NCI-H187 treated with DMSO at 0.1 percent for 48 hours (cell line): ENCODE results near the gene SAMD4B.
"Not testable (repeated sequence)": the region's sequence is repeated elsewhere in the genome, so short reads cannot be mapped to it uniquely, and the experiment has no call there.

Experiments used
- DNase-seq: peaks from one replicate; lab custom pipeline; 2025; lab: John Stamatoyannopoulos, UW

SAMD4B gene

DNA sequence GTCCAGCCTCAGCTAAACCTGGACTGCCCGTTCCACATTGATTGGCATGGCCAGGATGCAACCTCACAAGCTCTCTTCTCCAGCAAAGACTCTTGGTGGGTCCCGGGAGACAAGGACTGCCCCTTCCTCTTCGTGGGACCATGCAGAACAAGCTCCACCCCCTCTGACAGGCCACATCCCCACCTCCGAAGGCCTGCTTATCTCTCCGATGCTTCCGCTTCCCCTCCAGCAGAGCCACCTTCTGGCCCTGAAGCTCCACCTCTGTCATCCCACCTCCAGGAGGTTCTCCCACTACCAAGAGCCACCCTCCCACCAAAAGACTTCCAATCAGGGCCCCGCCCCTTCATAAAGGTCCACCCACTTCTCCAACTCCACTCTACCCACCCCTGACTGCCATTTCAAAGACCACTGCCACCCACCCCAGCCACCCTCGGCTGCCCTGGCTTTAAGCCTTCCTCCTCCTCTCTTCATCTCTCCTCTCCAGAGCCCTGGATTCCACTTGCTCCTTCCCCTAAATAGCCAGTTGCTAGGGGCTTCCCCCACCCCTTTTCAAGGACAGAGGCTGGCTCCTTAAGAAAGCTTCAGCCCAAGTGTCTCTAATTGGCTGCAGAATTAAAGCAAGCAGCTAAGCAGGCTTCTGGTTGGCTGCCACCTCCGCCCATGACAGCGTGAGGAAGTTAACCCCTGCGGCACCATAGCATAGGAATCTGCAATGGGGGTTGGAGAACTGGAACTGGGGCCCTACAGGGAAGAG lies 31.5 kb upstream of the SAMD4B start:
- DNase-seq = no peak

DNA sequence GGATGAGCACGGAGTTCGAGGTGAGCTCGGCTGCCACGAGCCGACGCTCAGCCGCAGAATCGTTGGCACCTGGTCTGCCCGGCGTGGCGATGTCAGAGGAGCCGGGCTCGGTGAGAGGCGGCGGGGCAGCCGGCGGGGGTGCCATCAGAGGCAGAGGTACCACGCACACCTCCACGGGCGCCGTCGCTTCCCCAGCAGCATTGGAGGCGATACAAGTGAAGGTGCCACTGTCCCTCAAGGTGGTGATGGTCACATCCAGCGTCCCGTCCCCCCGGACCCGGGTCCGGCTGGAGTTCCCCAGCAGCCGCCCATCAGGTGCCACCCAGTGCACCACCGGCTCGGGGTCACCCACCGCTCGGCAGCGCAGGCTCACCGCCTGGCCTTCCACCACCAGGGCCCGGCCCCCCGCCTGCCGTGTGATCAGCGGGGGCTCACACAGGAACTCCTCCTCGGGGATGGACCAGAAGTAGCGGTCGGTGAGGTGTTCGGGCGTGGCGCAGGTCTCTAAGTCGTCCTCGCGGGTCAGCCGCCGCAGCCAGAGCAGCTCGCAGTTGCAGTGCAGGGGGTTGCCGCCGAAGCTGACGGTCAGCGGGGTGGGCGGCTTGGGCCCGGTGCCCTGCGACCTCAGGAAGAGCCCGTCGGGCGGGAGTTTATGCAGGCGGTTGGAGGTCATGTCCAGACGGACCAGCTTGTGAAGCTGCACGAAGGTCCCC lies 28.0 kb upstream of the SAMD4B start:
- DNase-seq = no peak

DNA sequence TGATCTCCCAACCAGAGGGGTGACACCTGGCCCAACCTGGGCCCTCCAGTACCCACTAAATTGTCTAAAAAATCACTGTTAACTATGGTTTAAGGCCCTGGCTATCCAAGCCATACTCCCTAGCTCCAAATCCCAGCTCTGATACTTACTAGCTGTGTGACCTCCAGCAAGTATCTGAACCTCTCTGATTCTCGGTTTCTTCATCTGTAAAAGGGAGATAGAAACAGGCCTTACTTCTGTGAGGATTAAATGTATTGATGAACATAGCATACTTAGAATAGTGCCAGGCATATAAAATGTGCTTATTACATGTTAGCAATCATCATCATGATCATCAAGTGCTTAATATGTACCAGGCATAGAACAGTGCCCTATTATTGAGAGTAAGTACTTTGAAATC lies 26.3 kb upstream of the SAMD4B start:
- DNase-seq = no peak

GRCh38 chr19:39316627-39317321 lies 25.4 kb upstream of the SAMD4B start:
- no peak for DNase-seq

DNA sequence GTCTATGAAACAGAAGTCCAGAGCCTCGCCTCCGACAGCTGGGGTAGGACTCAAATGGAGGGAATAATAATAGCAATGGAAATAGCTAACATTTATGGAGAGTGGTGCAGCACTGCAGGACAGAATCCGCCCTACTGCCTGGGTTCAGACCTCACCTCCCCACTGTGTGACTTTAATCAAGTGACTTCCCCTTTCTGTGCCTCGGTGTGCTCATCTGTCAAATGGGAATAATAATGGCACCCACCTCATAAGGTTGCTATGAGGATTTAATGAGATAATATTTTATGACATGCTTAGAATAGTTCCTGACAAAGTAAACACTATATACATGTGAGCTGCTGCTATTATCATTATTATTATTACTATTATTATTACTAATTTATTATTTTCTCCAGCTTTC lies 24.7 kb upstream of the SAMD4B start:
- no peak for DNase-seq

DNA sequence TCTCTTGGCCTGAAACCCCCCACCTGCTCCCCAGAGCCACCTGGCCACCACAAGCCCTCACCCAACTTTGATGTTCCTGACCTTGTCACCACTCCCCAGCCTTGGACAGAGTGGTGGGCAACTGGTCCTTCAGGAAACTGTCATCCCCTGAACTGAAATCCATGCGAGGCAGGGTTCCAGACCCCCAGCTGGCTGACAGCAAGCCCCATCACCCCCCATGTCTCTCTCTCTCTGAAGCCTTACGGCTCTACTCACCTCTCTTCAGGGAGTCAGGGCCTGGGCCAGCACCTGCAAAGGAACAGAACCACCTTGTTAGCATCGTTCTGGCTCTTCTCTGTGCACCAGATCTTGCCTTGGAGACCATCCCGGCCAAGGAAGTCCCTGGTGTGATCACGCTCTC lies 24.1 kb upstream of the SAMD4B start:
- no peak for DNase-seq

GRCh38 chr19:39318690-39319089 lies 23.5 kb upstream of the SAMD4B start:
- no peak for DNase-seq

DNA sequence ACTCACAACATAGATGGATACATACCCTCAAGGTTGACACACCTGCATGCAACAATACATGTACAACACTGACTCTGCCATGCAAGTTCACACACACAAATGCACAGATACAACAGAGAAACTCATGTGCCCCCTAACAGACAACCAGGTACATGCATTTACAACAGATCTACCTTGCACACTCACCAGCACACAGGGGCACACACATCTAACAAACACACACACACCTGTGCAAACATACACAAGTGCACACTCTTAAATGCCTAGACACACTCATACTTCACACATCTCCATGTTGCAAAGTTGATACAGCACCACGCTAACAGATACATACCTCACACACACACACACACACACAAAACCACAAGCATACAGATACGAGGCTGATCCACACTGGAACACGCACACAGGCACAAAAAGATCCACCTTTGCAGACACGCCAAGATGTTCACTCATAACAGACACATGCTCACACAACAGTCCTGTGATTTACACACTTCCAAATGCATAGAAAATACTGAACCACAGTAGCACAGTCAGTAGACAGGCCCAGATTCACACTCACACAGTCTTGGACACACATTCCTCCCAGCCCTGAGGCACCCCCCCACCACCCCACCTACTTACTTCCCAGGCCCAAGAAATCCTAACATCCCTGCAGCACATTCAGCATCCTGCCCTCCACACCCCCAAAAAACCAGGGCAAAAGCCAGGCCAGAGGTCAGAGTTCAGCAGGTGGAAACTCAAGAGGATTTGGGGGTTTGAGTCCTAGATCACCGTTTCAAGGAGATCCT lies 22.9 kb upstream of the SAMD4B start:
- DNase-seq = no peak

- no peak for DNase-seq
These were observed 22.4 kb upstream of the SAMD4B start for GRCh38 chr19:39319892-39320248.

GRCh38 chr19:39321117-39321831 lies 20.9 kb upstream of the SAMD4B start:
- no peak for DNase-seq

GRCh38 chr19:39321832-39322176 lies 20.4 kb upstream of the SAMD4B start:
- DNase-seq = no peak

GRCh38 chr19:39324242-39324842 lies 17.9 kb upstream of the SAMD4B start:
- no peak for DNase-seq

DNA sequence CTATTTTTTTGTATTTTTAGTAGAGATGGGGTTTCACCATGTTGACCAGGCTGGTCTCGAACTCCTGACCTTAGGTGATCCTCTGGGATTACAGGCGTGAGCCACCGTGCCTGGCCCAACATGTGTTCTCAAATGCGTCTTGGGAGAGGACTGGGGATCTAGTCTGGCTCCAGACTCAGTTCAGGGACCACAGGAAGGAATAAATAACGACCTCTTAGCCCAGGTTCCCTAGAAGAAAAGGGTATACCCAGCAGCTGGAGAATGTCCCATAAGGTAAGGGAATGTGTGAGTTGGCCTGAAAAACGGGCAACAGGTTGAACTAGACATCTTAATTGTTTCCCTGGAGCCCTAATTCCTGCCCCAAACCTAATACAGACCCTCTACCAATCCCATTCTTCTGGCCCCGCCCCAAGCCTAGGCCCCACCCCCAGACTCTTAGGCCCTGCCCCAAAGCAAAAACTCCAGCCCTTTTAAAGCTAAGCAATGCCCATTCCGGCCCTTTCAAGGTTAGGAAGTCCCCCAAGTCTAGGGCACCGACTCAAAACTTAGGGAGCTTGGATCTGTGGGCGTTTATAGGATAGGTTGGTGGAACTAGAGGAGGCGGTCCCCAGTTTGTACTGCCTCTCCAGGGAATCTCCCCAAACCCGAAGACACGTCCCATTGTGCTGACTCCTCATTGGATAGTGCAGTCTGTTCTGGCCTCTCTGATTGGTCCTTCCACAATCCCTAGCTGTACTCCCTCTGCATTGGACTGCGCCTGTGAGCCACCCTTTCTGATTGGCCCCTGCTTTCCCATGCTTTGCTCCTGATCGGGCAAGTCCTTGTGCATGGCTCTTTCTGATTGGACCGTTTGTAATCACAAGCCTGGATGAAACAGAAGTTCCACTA lies 16.2 kb upstream of the SAMD4B start:
- DNase-seq = no peak

DNA sequence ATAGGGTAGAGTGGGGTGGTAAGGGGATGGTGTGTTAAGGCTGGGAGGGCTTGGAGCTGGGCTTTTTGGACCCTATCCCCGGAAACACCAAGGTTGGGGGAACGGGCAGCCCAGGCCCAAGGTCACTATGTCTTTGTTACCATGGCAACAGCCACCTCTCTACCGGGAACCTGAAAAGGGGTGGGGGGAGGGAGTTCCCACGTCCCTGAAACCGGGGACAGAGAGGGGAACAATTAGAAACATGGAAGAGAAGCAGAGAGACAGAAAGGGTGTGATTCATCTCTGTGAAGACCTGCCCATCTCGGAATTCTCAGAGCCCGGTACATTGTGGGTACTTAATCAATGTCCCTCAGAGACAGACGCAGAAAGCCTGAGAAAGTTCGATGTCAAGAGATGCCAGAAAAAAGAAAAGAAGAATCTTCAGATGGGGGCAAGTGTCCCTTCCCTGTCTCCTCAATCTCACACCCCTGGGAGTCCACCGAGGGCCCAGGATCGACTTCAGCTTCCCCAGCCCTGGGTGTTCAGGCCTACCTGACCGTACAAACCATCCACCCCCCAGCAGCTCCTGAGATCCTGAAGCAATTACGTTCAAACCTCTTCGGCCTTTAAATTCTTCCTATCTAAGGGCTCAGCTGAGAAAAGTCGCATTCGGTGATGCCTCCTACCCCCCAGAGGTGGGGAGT lies 14.7 kb upstream of the SAMD4B start:
- DNase-seq = no peak

DNA sequence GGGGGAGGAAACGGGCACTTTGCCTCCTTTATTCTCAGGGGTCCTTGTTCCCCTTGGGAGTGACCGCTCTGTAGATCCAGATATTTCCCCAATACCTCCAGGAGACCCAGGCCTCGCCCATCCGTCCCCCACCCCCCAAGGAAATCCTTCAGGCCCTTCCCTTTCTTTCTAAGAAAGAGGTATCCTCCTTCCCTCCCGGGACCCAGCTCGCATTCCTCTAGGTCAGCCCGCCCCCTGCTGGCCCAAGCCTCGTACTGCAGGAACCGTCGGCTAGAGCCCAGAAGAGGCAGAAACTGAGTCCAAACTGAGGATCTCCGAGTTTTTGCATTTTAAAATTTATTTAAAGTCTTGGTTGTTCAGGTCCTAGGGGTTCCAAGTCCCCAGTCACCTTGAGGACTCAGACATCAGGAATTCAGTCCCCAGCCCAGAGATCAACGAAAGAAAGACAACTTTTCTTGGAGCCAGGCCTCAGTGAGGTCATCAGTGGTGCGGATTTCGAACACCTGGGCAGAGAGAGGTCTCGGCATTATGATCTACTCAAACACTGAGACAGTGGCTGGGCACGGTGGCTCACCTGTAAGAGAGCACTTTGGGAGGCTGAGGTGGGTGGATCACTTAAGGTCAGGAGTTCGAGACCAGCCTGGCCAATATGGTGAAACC lies 14.0 kb upstream of the SAMD4B start:
- DNase-seq = no peak

DNA sequence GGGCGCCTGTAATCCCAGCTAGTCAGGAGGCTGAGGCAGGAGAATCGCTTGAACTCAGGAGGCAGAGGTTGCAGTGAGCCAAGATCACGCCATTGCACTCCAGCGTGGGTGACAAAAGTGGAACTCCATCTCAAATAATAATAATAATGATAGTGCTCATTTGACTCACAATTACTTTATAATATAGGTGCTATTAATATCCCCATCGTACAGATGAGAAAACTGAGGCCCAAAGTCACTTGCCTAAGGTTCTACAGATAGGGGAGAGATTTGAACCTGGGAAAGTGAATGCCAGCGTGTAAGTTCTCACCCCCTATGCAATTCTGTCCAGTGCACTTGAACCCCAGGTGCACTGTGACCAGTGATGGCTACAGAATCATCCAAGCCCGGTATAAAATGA lies 12.3 kb upstream of the SAMD4B start:
- no peak for DNase-seq

GRCh38 chr19:39332293-39332692 lies 9.9 kb upstream of the SAMD4B start:
- DNase-seq = no peak

DNA sequence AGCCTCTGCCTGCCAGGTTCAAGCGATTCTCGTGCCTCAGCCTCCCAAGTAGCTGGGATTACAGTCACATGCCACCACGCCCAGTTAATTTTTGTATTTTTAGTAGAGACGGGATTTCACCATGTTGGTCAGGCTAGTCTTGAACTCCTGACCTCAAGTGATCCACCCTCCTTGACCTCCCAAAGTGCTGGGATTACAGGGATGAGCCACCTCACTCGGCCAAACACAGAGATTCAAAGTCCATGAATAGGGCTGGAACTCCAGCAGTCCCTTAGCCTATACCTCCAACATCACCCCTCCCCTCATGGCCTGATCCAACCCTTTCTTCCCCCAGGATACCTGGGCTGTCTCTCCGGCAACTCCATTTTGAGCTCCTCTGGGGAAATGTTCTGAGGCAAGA lies 9.5 kb upstream of the SAMD4B start:
- not testable (repeated sequence) for DNase-seq

DNA sequence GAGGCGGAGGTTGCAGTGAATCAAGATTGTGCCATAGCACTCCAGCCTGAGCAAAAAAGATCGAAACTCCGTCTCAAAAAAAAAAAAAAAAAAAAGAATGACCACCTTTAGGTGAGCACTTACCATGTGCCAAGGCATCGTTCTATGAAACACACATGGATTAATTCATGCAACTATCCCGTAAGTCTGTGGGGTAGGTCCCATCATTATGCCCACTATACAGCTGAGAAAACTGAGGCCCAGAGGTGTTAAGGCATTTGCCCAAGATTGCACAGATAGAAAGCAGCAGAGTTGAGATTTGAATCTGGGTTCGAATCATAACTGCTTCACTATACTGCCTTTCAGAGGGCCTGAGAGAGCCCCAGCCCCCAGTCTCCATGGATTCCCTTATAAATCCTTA lies 8.7 kb upstream of the SAMD4B start:
- DNase-seq = no peak
